Endothelial cell of umbilical vein (primary cell): ENCODE measurements around the gene GNAQ. TPM values are rescaled to one million over a fixed set of nuclear protein-coding genes. Genes with fewer than 3 reads are reported as not detected.

Experiments
- BruUV-seq: library from RNA; stranded (reverse); fragments of 400-500 nt; replicated peaks from 2 replicates; lab custom pipeline; 2021; lab: Mats Ljungman, UMichigan
- CTCF ChIA-PET: fragments of 300-600, 350-600 bp; sonication (Branson Sonifier 250); formaldehyde crosslinking; loops from one replicate; lab custom pipeline; 2021; ENCODE audit warnings: antibody characterized with exemption, inconsistent platforms; lab: Charles Lee
- POLR2A ChIA-PET: fragments of 300-600, 350-600 bp; sonication (Branson Sonifier 250); formaldehyde crosslinking; loops from one replicate; lab custom pipeline; 2021; ENCODE audit warnings: antibody characterized with exemption, inconsistent platforms; lab: Charles Lee
- DNase-seq: peaks from one replicate; pipeline ENCODE4 v3.0.0-alpha.2; 2011; ENCODE audit warnings: low read depth, low spot score
- FAIRE-seq: peaks from 2 replicates; lab custom pipeline; 2011; peaks lifted over from hg19 to GRCh38; lab: Jason Lieb, UNC
- H2AFZ ChIP-seq: 2 replicates; pipeline ENCODE4 v1.6.0; 2012; ENCODE audit warnings: low read depth, low read length, control low read depth, inconsistent platforms
- H3K27ac ChIP-seq: 2 replicates; pipeline ENCODE4 v1.5.1; 2011; ENCODE audit warnings: low read depth, mild to moderate bottlenecking, control low read depth, low read length, moderate library complexity; ENCODE audit not compliant: insufficient read depth
- H3K27me3 ChIP-seq, 2 experiments: 2 replicates each; pipeline versions ENCODE4 v1.6.0 to v1.6.1; 2011; ENCODE audit warnings: low read length in 2 of 2, mixed read lengths in 1 of 2; ENCODE audit not compliant: control insufficient read depth in 2 of 2, insufficient read depth in 2 of 2
- H3K36me3 ChIP-seq, 2 experiments: 2 replicates in 1 of 2; 3 replicates in 1 of 2; pipeline ENCODE4 v1.5.1; 2011; ENCODE audit warnings: low read length in 2 of 2, mild to moderate bottlenecking in 1 of 2, moderate library complexity in 1 of 2; ENCODE audit not compliant: control insufficient read depth in 2 of 2, insufficient read depth in 2 of 2; ENCODE audit errors: extremely low read depth in 1 of 2
- H3K4me1 ChIP-seq: 3 replicates; pipeline ENCODE4 v1.5.1; 2011; ENCODE audit warnings: mild to moderate bottlenecking, low read length; ENCODE audit not compliant: control insufficient read depth, insufficient read depth; ENCODE audit errors: extremely low read depth
- H3K4me2 ChIP-seq: 2 replicates; pipeline ENCODE4 v1.6.1; 2011; ENCODE audit warnings: low read length, control low read depth, mixed read lengths; ENCODE audit not compliant: insufficient read depth
- H3K4me3 ChIP-seq, 3 experiments: fragments of 200-600 bp in 1 of 3; sonication (generic), shearing (Covaris generic) in 1 of 3; replicated peaks in 1 of 3; 2 replicates each; pipeline ENCODE4 v1.5.1; 2011 to 2016; ENCODE audit warnings: control low read depth in 3 of 3, low read length in 3 of 3, mild to moderate bottlenecking in 2 of 3, inconsistent platforms in 1 of 3, low read depth in 1 of 3, moderate library complexity in 1 of 3; ENCODE audit not compliant: insufficient read depth in 1 of 3
- H3K79me2 ChIP-seq: 2 replicates; pipeline ENCODE4 v1.6.0; 2012; ENCODE audit warnings: low read length, inconsistent platforms; ENCODE audit not compliant: control insufficient read depth, insufficient read depth
- H3K9ac ChIP-seq: replicated peaks from 2 replicates; pipeline ENCODE3; 2011; ENCODE audit warnings: low read length, control low read depth; ENCODE audit not compliant: insufficient read depth; ENCODE audit errors: extremely low read depth
- H3K9me1 ChIP-seq: replicated peaks from 3 replicates; pipeline ENCODE4 v1.6.0; 2011; ENCODE audit warnings: mild to moderate bottlenecking, low read length; ENCODE audit not compliant: control insufficient read depth, insufficient read depth; ENCODE audit errors: extremely low read depth
- H3K9me3 ChIP-seq: replicated peaks from 2 replicates; pipeline ENCODE4 v1.5.1; 2012; ENCODE audit warnings: low read length, inconsistent platforms; ENCODE audit not compliant: control insufficient read depth, insufficient read depth
- H4K20me1 ChIP-seq: replicated peaks from 2 replicates; pipeline ENCODE3; 2011; ENCODE audit warnings: mild to moderate bottlenecking, low read length; ENCODE audit not compliant: control insufficient read depth, insufficient read depth; ENCODE audit errors: extremely low read depth
- CTCF ChIP-seq, 2 donors: IDR thresholded peaks; 1 replicate in 1 of 2; 2 replicates in 1 of 2; pipeline ENCODE4 v1.5.1; 2011; ENCODE audit warnings: low read length in 2 of 2, mild to moderate bottlenecking in 2 of 2, moderate library complexity in 2 of 2, control low read depth in 1 of 2, inconsistent platforms in 1 of 2, low read depth in 1 of 2; ENCODE audit not compliant: insufficient read depth in 1 of 2; ENCODE audit errors: extremely low read depth in 1 of 2
- EZH2 ChIP-seq: IDR thresholded peaks from 2 replicates; pipeline ENCODE4 v1.6.1; 2012; ENCODE audit warnings: borderline replicate concordance, low read depth, mild to moderate bottlenecking, moderate library complexity, low read length, inconsistent platforms; ENCODE audit not compliant: severe bottlenecking
- FOS ChIP-seq: IDR thresholded peaks from 2 replicates; pipeline ENCODE4 v1.6.1; 2011; ENCODE audit warnings: mild to moderate bottlenecking, low read length, moderate library complexity, borderline replicate concordance; ENCODE audit not compliant: insufficient read depth
- GATA2 ChIP-seq: IDR thresholded peaks from 2 replicates; pipeline ENCODE4 v1.7.0; 2011; ENCODE audit warnings: low read depth, mild to moderate bottlenecking, moderate library complexity, mixed read lengths, low read length; ENCODE audit not compliant: insufficient read length, insufficient read depth
- JUN ChIP-seq: IDR thresholded peaks from 2 replicates; pipeline ENCODE4 v1.6.1; 2011; ENCODE audit warnings: borderline replicate concordance, low read depth; ENCODE audit not compliant: insufficient read length, insufficient read depth
- MAX ChIP-seq: IDR thresholded peaks from 2 replicates; pipeline ENCODE4 v1.6.1; 2011; ENCODE audit not compliant: insufficient read depth, insufficient read length
- MYC ChIP-seq: IDR thresholded peaks from one replicate; pipeline ENCODE4 v1.6.1; 2011; ENCODE audit warnings: mild to moderate bottlenecking, low read depth, low read length
- POLR2A ChIP-seq: IDR thresholded peaks from 2 replicates; pipeline ENCODE4 v1.6.1; 2012; ENCODE audit warnings: low read depth, mild to moderate bottlenecking, control low read depth, low read length
- POLR2AphosphoS5 ChIP-seq: IDR thresholded peaks from 2 replicates; pipeline ENCODE4 v1.6.1; 2012; ENCODE audit warnings: low read depth, mild to moderate bottlenecking, control low read depth, low read length, moderate library complexity; ENCODE audit not compliant: insufficient read depth
- dilution Hi-C: fragments of 300-500 bp; cut with MboI; formaldehyde crosslinking; loops from one replicate; pipeline ENCODE4 v1.15.0; 2019; ENCODE audit warnings: low sequenced_read_pairs; ENCODE audit not compliant: extremely low pct_ligation_motif_present
- intact Hi-C: fragments of 100-400 bp; cut with micrococcal nuclease; formaldehyde crosslinking; loops from one replicate; pipeline ENCODE4 v1.10.0; 2022
- polyA plus RNA-seq, 4 experiments: library from polyadenylated mRNA; depleted of rRNA in 3 of 4; stranded (reverse) in 3 of 4; unstranded in 1 of 4; fragments of >200 nt; gene quantifications; 2 replicates each; pipeline versions ENCODE4 v1.2.1 to v1.2.3, GENCODE V29; 2011 to 2012; ENCODE audit warnings: missing spikeins in 1 of 4
- total RNA-seq: library from RNA; stranded (reverse); gene quantifications from 2 replicates; pipeline ENCODE4 v1.2.3, GENCODE V29; 2021

Gene GNAQ
- total and polyA plus RNA-seq, 2 donors (not counting 3 experiments of a cell fraction or from before 2014, with no cell fraction given) = 26.1 to 67.3 TPM

- Histone ChIP-seq H3K4me2 (no peak overlapping the region), H3K27me3 (no peaks in the 10 kb centered on the region), H3K9ac (no peak overlapping the region), H3K9me1 (no peaks in the 10 kb centered on the region), H4K20me1 (no peaks in the 10 kb centered on the region), H3K27ac (no peak overlapping the region), H3K36me3 (no peaks in the 10 kb centered on the region), H3K79me2 (no peaks in the 10 kb centered on the region), H3K9me3 (no peaks in the 10 kb centered on the region), H2AFZ (no peak overlapping the region), H3K4me3 (no peak overlapping the region), H3K4me1 (no peaks in the 10 kb centered on the region)
- POLR2A ChIA-PET = no interaction called here
- CTCF ChIA-PET = interaction anchor here (1.7 kb wide), 1 partner anchor 70 kb away, joined by 6 read pairs; no protein-coding TSS in a partner anchor
- dilution Hi-C loops (no loop called here), intact Hi-C loops (no loop called here)
- BruUV-seq = no TSS peak
- no peak for DNase-seq
- TF ChIP-seq POLR2AphosphoS5 = no peak
- no peak for TF ChIP-seq CTCF (IDR thresholded peaks at IDR 0.05; ENCODE audit: extremely low read depth in 1 of 2, insufficient read depth in 1 of 2, low read depth in 1 of 2, low read length in 2 of 2)
- TF ChIP-seq MAX = no peak
- TF ChIP-seq JUN = no peak
- TF ChIP-seq POLR2A = no peak
- TF ChIP-seq GATA2 = no peak
- no peak for TF ChIP-seq EZH2
- no peak for TF ChIP-seq FOS
- no peak for TF ChIP-seq MYC
- no peak for FAIRE-seq
These were observed 15.5 kb upstream of the GNAQ start for GRCh38 chr9:78047106-78047505.
